ENCODE measurements around the gene MAN1A2. TPM values are rescaled to one million over a fixed set of nuclear protein-coding genes. Genes with fewer than 3 reads are reported as not detected.
A peak's percentile ranks its signal among the peaks of the same experiment; 100 is the strongest.

The MAN1A2 gene
- total and polyA plus RNA-seq, 7 donors = 1.8 to 52.8 (median 36.8) TPM

- TF ChIP-seq CTCF (IDR thresholded peaks at IDR 0.05) (no peak), POLR2AphosphoS5 (IDR thresholded peaks at IDR 0.05) (no peak), POLR2A (IDR thresholded peaks at IDR 0.05) (no peak), EP300 (IDR thresholded peaks at IDR 0.05) (no peak)
- Histone ChIP-seq H3K36me3 (no peaks in the 10 kb centered on the region), H3K27me3 (no peaks in the 10 kb centered on the region), H3K4me1 (peaks cover 0 to 66% (median 53%) of the 10 kb centered on the region in 4 donors), H3K4me3 (peak overlapping the region; percentile 79 to 88 (median 83)), H3K27ac (peak overlapping the region; percentile 97 to 99 (median 98)), H3K9me3 (no peaks in the 10 kb centered on the region)
- 2 to 6% methylated on average over 19 of the region's 19 CpGs for WGBS, 2 donors
- DNase-seq = no peak
- intact Hi-C loops (cut with DNase I) = loop anchor here (5.0 to 10.0 kb wide), 3 partner anchors 236 to 456 kb away; partner anchors contain the start of genes TENT5C and TTF2
These were observed 1.2 kb downstream of the MAN1A2 start for GRCh38 chr1:117368116-117369108.

DNA sequence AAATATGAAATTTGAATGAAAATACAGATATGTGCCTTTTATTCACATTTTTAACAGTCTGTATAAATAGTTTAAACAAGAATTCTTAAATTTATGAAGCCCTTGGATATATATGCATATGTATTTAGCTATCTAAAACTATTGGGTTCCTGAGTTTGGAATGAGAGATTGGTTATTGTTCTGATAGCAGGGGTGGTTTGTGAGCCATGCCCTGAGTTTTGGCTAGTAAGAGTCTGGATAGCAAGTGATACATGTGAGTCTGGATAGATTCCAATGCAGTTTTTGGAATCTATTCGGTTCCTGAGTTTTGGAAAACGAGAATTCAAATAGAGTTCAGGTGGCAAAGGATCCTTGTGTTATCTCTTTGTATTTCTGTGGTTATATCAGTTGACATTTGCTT is 2.8 kb downstream of the MAN1A2 start:
- WGBS, 2 donors = 14 to 42% methylated on average over 2 of the region's 2 CpGs
- no peak for DNase-seq
- Histone ChIP-seq H3K4me3 (peak overlapping the region; percentile 2 to 88 (median 42)), H3K9me3 (no peaks in the 10 kb centered on the region), H3K27me3 (no peaks in the 10 kb centered on the region), H3K36me3 (no peaks in the 10 kb centered on the region), H3K4me1 (peaks cover 0 to 54% (median 40%) of the 10 kb centered on the region in 4 donors), H3K27ac (no peak overlapping the region)
- TF ChIP-seq CTCF (IDR thresholded peaks at IDR 0.05) (no peak), POLR2AphosphoS5 (IDR thresholded peaks at IDR 0.05) (no peak), EP300 (IDR thresholded peaks at IDR 0.05) (no peak), POLR2A (IDR thresholded peaks at IDR 0.05) (no peak)
- intact Hi-C loops (cut with DNase I) = no loop called here

- TF ChIP-seq POLR2AphosphoS5 (IDR thresholded peaks at IDR 0.05) (no peak), POLR2A (IDR thresholded peaks at IDR 0.05) (no peak), CTCF (IDR thresholded peaks at IDR 0.05) (no peak), EP300 (IDR thresholded peaks at IDR 0.05) (no peak)
- intact Hi-C loops (cut with DNase I) = no loop called here
- H3K4me3 ChIP-seq = peak overlapping the region; percentile 2 to 88 (median 42)
These were observed 3.3 kb downstream of the MAN1A2 start for GRCh38 chr1:117370509-117370908.

DNA sequence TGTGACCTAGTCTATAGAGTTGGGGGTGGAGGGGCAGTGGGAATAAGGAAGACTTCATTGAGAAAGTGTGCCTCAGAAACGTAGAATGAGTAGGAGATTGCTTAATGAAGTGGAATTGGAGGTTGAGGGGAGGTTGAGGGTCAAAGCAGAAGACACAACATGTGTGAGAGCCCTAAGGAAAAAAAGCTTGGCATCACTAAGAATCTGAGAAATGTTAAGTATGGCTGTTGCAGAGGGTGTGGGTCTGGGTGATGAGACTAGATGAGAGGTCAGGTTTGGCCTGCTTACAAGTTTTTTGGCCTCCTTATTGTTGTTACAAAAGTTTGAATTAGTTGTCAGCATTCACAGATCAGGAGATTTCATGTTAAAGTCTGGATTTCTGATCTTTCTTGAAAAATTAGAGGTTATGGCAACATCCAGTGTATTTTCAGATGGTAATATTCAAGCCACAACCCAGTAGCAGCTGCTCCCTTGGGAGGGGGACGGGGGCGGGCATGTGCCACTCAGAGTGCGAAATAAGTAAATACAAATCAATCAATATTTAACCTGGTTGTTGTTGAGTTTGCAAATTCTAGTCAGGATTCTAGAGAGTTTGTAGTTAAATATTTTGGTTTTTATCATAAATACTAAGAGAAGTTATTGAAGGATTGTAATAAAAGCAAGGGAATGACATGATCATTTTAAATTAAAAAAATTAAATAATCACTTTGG is 4.3 kb downstream of the MAN1A2 start:
- 67 to 78% methylated on average over 4 of the region's 4 CpGs for WGBS, 2 donors
- Histone ChIP-seq H3K9me3 (no peaks in the 10 kb centered on the region), H3K36me3 (no peaks in the 10 kb centered on the region), H3K4me1 (peaks cover 0 to 45% (median 26%) of the 10 kb centered on the region in 4 donors), H3K4me3 (no peak overlapping the region), H3K27ac (no peak overlapping the region), H3K27me3 (no peaks in the 10 kb centered on the region)
- DNase-seq = no peak
- no peak for TF ChIP-seq POLR2AphosphoS5 (IDR thresholded peaks at IDR 0.05)
- TF ChIP-seq POLR2A (IDR thresholded peaks at IDR 0.05) = no peak
- TF ChIP-seq CTCF (IDR thresholded peaks at IDR 0.05) = no peak
- no peak for TF ChIP-seq EP300 (IDR thresholded peaks at IDR 0.05)
- intact Hi-C loops (cut with DNase I) = no loop called here

More at GRCh38 chr1:117370509-117370908, 3.3 kb downstream of the MAN1A2 start:
- H3K27ac ChIP-seq = no peak overlapping the region
- H3K36me3 ChIP-seq = no peaks in the 10 kb centered on the region
- H3K9me3 ChIP-seq = no peaks in the 10 kb centered on the region
- no peaks in the 10 kb centered on the region for H3K27me3 ChIP-seq
- peaks cover 0 to 49% (median 35%) of the 10 kb centered on the region in 4 donors for H3K4me1 ChIP-seq
- DNase-seq = no peak
